ENCODE results near the gene KIF25.

Gene KIF25

GRCh38 chr6:167965592-167966539 lies 31.6 kb upstream of the KIF25 start:
- ATAC-seq, result no peak
- TF ChIP-seq RARB (CRISPR knock-in tag; IDR thresholded peaks at IDR 0.05), result no peak
- no peak for TF ChIP-seq ZFP30 (CRISPR knock-in tag; IDR thresholded peaks at IDR 0.05)
- TF ChIP-seq CREB5 (CRISPR knock-in tag; IDR thresholded peaks at IDR 0.05; ENCODE audit: low read depth), result no peak
- no peak for TF ChIP-seq ZNF8 (CRISPR knock-in tag; IDR thresholded peaks at IDR 0.05)
- no peak for TF ChIP-seq OSR1 (CRISPR knock-in tag; IDR thresholded peaks at IDR 0.05)
- no peak for TF ChIP-seq ZFP3 (CRISPR knock-in tag; IDR thresholded peaks at IDR 0.05)
- TF ChIP-seq TOX (CRISPR knock-in tag; IDR thresholded peaks at IDR 0.05; ENCODE audit: borderline replicate concordance), result no peak
- TF ChIP-seq ZNF70 (CRISPR knock-in tag; IDR thresholded peaks at IDR 0.05), result no peak
- no peak for TF ChIP-seq TSHZ2 (CRISPR knock-in tag; IDR thresholded peaks at IDR 0.05)
- no peak for TF ChIP-seq PPARA (CRISPR knock-in tag; IDR thresholded peaks at IDR 0.05; ENCODE audit: borderline replicate concordance)
- TF ChIP-seq ARNTL (CRISPR knock-in tag; IDR thresholded peaks at IDR 0.05; ENCODE audit: borderline replicate concordance, low read depth), result no peak
- TF ChIP-seq CSRNP3 (CRISPR knock-in tag; IDR thresholded peaks at IDR 0.05), result no peak
- no peak for TF ChIP-seq PATZ1 (CRISPR knock-in tag; IDR thresholded peaks at IDR 0.05; ENCODE audit: borderline replicate concordance)
- no peak for TF ChIP-seq TCF4 (CRISPR knock-in tag; IDR thresholded peaks at IDR 0.05; ENCODE audit: borderline replicate concordance)
- no peak for TF ChIP-seq ZNF565 (CRISPR knock-in tag; conservative IDR thresholded peaks at IDR 0.05; ENCODE audit: low read depth)
- no peak for TF ChIP-seq POU6F1 (CRISPR knock-in tag; IDR thresholded peaks at IDR 0.05; ENCODE audit: borderline replicate concordance, low read depth)
- TF ChIP-seq ESRRG (CRISPR knock-in tag; IDR thresholded peaks at IDR 0.05), result no peak
- no peak for TF ChIP-seq GLIS3 (CRISPR knock-in tag; IDR thresholded peaks at IDR 0.05)
- no peak for TF ChIP-seq SNAI2 (CRISPR knock-in tag; IDR thresholded peaks at IDR 0.05)
- TF ChIP-seq ZC3H10 (CRISPR knock-in tag; IDR thresholded peaks at IDR 0.05), result no peak

- no peak for TF ChIP-seq TCF4 (CRISPR knock-in tag; IDR thresholded peaks at IDR 0.05; ENCODE audit: borderline replicate concordance)
- no peak for TF ChIP-seq POU6F1 (CRISPR knock-in tag; IDR thresholded peaks at IDR 0.05; ENCODE audit: borderline replicate concordance, low read depth)
- TF ChIP-seq BACH2 (CRISPR knock-in tag; IDR thresholded peaks at IDR 0.05; ENCODE audit: borderline replicate concordance), result no peak
- TF ChIP-seq PATZ1 (CRISPR knock-in tag; IDR thresholded peaks at IDR 0.05; ENCODE audit: borderline replicate concordance), result no peak
- no peak for TF ChIP-seq PPARA (CRISPR knock-in tag; IDR thresholded peaks at IDR 0.05; ENCODE audit: borderline replicate concordance)
- no peak for TF ChIP-seq ZNF565 (CRISPR knock-in tag; conservative IDR thresholded peaks at IDR 0.05; ENCODE audit: low read depth)
- TF ChIP-seq TOX (CRISPR knock-in tag; IDR thresholded peaks at IDR 0.05; ENCODE audit: borderline replicate concordance), result no peak
- no peak for TF ChIP-seq ISL1 (CRISPR knock-in tag; IDR thresholded peaks at IDR 0.05)
- no peak for ATAC-seq
These were observed 30.9 kb upstream of the KIF25 start for GRCh38 chr6:167966540-167966905.
